Esophagus muscularis mucosa (tissue), 4 donors: ENCODE data around the gene LEMD3.

Experiments used
- EP300 ChIP-seq: sonication (generic); formaldehyde crosslinking; IDR thresholded peaks from one replicate; pipeline ENCODE4 v1.6.1; 2017; ENCODE audit warnings: antibody characterized with exemption
- POLR2A ChIP-seq: fragments of 450-650 bp; IDR thresholded peaks from one replicate; pipeline ENCODE4 v1.6.1; 2017; ENCODE audit warnings: antibody characterized with exemption, moderate library complexity, mild to moderate bottlenecking, low read depth
- POLR2AphosphoS5 ChIP-seq, 2 donors: sonication (generic); formaldehyde crosslinking; IDR thresholded peaks; one replicate each; pipeline ENCODE4 v1.6.1; 2017; ENCODE audit warnings: antibody characterized with exemption in 2 of 2
- TF ChIP-seq, protein P1 (sequence below), 3 experiments: fragments of 200-600 bp in 2 of 3; fragments of 450-650 bp in 1 of 3; sonication (generic) in 2 of 3; IDR thresholded peaks; one replicate each; pipeline ENCODE4 v1.5.1; 2017 to 2019; ENCODE audit warnings: antibody characterized with exemption in 3 of 3, mild to moderate bottlenecking in 2 of 3, moderate library complexity in 1 of 3

DNA sequence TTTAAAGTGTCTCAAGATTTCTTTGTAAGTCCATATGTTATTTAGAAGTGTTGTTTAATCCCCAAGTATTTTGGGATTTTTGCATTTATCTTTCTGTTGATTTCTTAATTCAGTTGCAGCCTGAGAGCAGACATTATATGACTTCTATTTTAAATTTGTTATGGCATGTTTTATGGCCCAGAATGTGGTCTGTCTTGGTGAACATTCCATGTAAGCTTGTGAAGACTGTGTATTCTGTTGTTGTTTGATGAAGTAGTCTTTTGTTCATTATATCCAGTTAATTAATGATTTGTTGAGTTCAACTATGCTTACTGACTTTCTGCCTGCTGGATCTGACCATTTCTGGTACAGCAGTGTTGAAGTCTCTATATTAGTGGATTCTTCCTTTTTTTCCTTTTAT is 34.0 kb downstream of the LEMD3 start:
- TF ChIP-seq POLR2A: no peak
- TF ChIP-seq, protein P1, sequence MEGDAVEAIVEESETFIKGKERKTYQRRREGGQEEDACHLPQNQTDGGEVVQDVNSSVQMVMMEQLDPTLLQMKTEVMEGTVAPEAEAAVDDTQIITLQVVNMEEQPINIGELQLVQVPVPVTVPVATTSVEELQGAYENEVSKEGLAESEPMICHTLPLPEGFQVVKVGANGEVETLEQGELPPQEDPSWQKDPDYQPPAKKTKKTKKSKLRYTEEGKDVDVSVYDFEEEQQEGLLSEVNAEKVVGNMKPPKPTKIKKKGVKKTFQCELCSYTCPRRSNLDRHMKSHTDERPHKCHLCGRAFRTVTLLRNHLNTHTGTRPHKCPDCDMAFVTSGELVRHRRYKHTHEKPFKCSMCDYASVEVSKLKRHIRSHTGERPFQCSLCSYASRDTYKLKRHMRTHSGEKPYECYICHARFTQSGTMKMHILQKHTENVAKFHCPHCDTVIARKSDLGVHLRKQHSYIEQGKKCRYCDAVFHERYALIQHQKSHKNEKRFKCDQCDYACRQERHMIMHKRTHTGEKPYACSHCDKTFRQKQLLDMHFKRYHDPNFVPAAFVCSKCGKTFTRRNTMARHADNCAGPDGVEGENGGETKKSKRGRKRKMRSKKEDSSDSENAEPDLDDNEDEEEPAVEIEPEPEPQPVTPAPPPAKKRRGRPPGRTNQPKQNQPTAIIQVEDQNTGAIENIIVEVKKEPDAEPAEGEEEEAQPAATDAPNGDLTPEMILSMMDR (IDR thresholded peaks at IDR 0.05): no peak
- no peak for TF ChIP-seq POLR2AphosphoS5 (IDR thresholded peaks at IDR 0.05)
- TF ChIP-seq EP300: no peak
